ENCODE measurements around the gene ECT2L.

DNA sequence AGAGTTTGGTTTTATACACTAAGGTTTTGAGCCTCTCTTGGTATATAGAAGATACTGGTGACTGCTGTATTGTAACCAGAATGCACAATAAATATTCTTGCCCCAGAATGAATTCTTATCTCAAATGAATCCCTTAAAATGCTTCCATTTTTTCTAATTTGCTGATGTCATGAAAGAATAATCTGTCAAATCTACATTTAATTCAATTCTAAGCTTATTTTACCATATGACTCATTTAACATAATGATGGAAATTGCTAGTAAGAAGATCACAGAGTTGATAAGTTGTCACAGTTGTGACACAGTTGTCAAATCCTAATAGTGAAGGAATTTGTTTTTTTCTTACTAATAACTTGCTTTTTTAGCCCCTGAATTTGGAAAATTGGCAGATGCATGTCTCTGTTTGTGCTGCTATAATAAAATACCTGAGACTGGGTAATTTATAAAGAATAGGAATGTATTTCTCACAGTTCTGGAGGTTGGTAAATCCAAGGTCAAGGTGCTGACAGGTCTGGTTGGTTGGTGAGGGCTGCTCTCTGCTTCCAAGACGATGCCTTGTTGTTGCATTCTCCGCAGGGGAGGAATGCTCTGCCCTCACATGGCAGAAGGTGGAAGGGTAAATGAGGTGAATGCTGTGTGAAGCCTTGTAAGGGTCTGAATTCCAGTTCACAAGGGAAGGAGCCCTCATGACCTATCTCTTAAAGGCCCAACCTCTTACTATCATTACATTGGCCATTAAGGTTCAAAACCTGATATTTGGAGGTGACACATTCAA is 4.7 kb downstream of the ECT2L start:
- TF ChIP-seq EZH2 (IDR thresholded peaks at IDR 0.05; ENCODE audit: low read length, missing control alignments) = no peak
- TF ChIP-seq, protein P1, sequence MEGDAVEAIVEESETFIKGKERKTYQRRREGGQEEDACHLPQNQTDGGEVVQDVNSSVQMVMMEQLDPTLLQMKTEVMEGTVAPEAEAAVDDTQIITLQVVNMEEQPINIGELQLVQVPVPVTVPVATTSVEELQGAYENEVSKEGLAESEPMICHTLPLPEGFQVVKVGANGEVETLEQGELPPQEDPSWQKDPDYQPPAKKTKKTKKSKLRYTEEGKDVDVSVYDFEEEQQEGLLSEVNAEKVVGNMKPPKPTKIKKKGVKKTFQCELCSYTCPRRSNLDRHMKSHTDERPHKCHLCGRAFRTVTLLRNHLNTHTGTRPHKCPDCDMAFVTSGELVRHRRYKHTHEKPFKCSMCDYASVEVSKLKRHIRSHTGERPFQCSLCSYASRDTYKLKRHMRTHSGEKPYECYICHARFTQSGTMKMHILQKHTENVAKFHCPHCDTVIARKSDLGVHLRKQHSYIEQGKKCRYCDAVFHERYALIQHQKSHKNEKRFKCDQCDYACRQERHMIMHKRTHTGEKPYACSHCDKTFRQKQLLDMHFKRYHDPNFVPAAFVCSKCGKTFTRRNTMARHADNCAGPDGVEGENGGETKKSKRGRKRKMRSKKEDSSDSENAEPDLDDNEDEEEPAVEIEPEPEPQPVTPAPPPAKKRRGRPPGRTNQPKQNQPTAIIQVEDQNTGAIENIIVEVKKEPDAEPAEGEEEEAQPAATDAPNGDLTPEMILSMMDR (conservative IDR thresholded peaks at IDR 0.05 in 1 of 2, IDR thresholded peaks at IDR 0.05 in 1 of 2; ENCODE audit: low read depth in 1 of 2, low read length in 2 of 2) = no peak
